Measurements from ENCODE around the gene G2E3. TPM values are rescaled to one million over a fixed set of nuclear protein-coding genes. Genes with fewer than 3 reads are reported as not detected.

The G2E3 gene
- total and polyA plus RNA-seq, 4 donors = 2.4 to 14.0 (median 5.7) TPM

- H3K9ac ChIP-seq (ENCODE audit: low read depth in 1 of 2, low read length in 2 of 2) = no peak overlapping the region
- no peaks in the 10 kb centered on the region for H3K4me1 ChIP-seq (ENCODE audit: control insufficient read depth in 4 of 4, insufficient read depth in 4 of 4, low read length in 3 of 4)
- no peak overlapping the region for H3K27ac ChIP-seq (ENCODE audit: low read depth in 1 of 2, low read length in 2 of 2)
- DNase-seq (ENCODE audit: low spot score) = no peak
- H3K36me3 ChIP-seq (ENCODE audit: control insufficient read depth in 4 of 4, insufficient read depth in 3 of 4, low read depth in 1 of 4, low read length in 3 of 4) = no peaks in the 10 kb centered on the region
- no peak overlapping the region for H3K4me3 ChIP-seq (ENCODE audit: low read depth in 1 of 3, low read length in 3 of 3)
- no peaks in the 10 kb centered on the region for H3K9me3 ChIP-seq (ENCODE audit: control insufficient read depth in 4 of 4, low read length in 3 of 4)
- 94% methylated on average over 12 of the region's 12 CpGs for WGBS
- H3K27me3 ChIP-seq (ENCODE audit: control insufficient read depth in 4 of 4, insufficient read depth in 4 of 4, low read length in 3 of 4) = no peaks in the 10 kb centered on the region
- TF ChIP-seq HNF4A (conservative IDR thresholded peaks at IDR 0.05) (no peak), TAF1 (conservative IDR thresholded peaks at IDR 0.05) (no peak), JUND (IDR thresholded peaks at IDR 0.05) (no peak), SP1 (IDR thresholded peaks at IDR 0.05) (no peak), MAX (IDR thresholded peaks at IDR 0.05) (no peak), NR2F2 (IDR thresholded peaks at IDR 0.05) (no peak), RAD21 (IDR thresholded peaks at IDR 0.05) (no peak), FOXA1 (IDR thresholded peaks at IDR 0.05) (no peak), GABPA (IDR thresholded peaks at IDR 0.05 in 1 of 2, conservative IDR thresholded peaks at IDR 0.05 in 1 of 2) (no peak), EGR1 (IDR thresholded peaks at IDR 0.05; ENCODE audit: low read depth in 2 of 2) (no peak), CTCF (IDR thresholded peaks at IDR 0.05; ENCODE audit: low read depth, low read length, missing input control) (no peak), FOXA2 (IDR thresholded peaks at IDR 0.05) (no peak), ZBTB33 (IDR thresholded peaks at IDR 0.05) (no peak)
Measured at GRCh38 chr14:30528778-30529642, 29.9 kb upstream of the G2E3 start.

GRCh38 chr14:30532264-30532663, 26.7 kb upstream of the G2E3 start:
- no peak for DNase-seq (ENCODE audit: low spot score)
- no peaks in the 10 kb centered on the region for H3K36me3 ChIP-seq (ENCODE audit: control insufficient read depth in 4 of 4, insufficient read depth in 3 of 4, low read depth in 1 of 4, low read length in 3 of 4)
- no peak overlapping the region for H3K4me3 ChIP-seq (ENCODE audit: low read depth in 1 of 3, low read length in 3 of 3)
- WGBS = 32% methylated on average over 5 of the region's 5 CpGs
- TF ChIP-seq NR2F2 (IDR thresholded peaks at IDR 0.05) (peak; percentile 71), HNF4G (IDR thresholded peaks at IDR 0.05) (no peak), MAX (IDR thresholded peaks at IDR 0.05) (no peak), HNF4A (conservative IDR thresholded peaks at IDR 0.05) (peak; percentile 21 to 29), TAF1 (conservative IDR thresholded peaks at IDR 0.05) (no peak), GABPA (IDR thresholded peaks at IDR 0.05 in 1 of 2, conservative IDR thresholded peaks at IDR 0.05 in 1 of 2) (no peak), ATF3 (IDR thresholded peaks at IDR 0.05) (no peak), YY1 (IDR thresholded peaks at IDR 0.05) (no peak)
- no peak overlapping the region for H3K27ac ChIP-seq (ENCODE audit: low read depth in 1 of 2, low read length in 2 of 2)
- H3K9me3 ChIP-seq (ENCODE audit: control insufficient read depth in 4 of 4, low read length in 3 of 4) = no peaks in the 10 kb centered on the region
- H3K27me3 ChIP-seq (ENCODE audit: control insufficient read depth in 4 of 4, insufficient read depth in 4 of 4, low read length in 3 of 4) = no peaks in the 10 kb centered on the region
- no peaks in the 10 kb centered on the region for H3K4me1 ChIP-seq (ENCODE audit: control insufficient read depth in 4 of 4, insufficient read depth in 4 of 4, low read length in 3 of 4)
- no peak overlapping the region for H3K9ac ChIP-seq (ENCODE audit: low read depth in 1 of 2, low read length in 2 of 2)
